Neural cell (in vitro differentiated cells): Measurements from ENCODE around the gene ASTL. TPM values are rescaled to one million over a fixed set of nuclear protein-coding genes. Genes with fewer than 3 reads are reported as not detected.

ENCODE experiments used
- H2AFZ ChIP-seq: fragments of 200-600, 300-800 bp; sonication (generic), shearing (Covaris generic); 2 replicates; pipeline ENCODE4 v1.6.0; 2014; ENCODE audit warnings: low read depth, mild to moderate bottlenecking, antibody characterized with exemption, low read length, moderate library complexity
- H3F3A ChIP-seq: fragments of 200-600 bp; shearing (Covaris generic); 2 replicates; pipeline ENCODE4 v1.6.1; 2016; ENCODE audit warnings: mild to moderate bottlenecking, moderate library complexity, mixed read lengths, antibody characterized with exemption, low read length; ENCODE audit not compliant: insufficient read depth, poor library complexity, severe bottlenecking
- H3K27ac ChIP-seq: fragments of 200-600, 300-800 bp; sonication (generic), shearing (Covaris generic); 2 replicates; pipeline ENCODE4 v1.5.1; 2014; ENCODE audit warnings: mild to moderate bottlenecking, low read length, moderate library complexity
- H3K27me3 ChIP-seq: fragments of 300-800, 200-600 bp; sonication (generic), shearing (Covaris generic); 2 replicates; pipeline ENCODE4 v1.6.0; 2014; ENCODE audit warnings: mild to moderate bottlenecking, low read depth, low read length, moderate library complexity; ENCODE audit not compliant: insufficient read depth
- H3K36me3 ChIP-seq: fragments of 300-800, 200-600 bp; sonication (generic), shearing (Covaris generic); 2 replicates; pipeline ENCODE4 v1.5.1; 2014; ENCODE audit warnings: mild to moderate bottlenecking, antibody characterized with exemption, low read length, moderate library complexity; ENCODE audit not compliant: insufficient read depth
- H3K4me2 ChIP-seq: fragments of 300-800, 200-600 bp; sonication (generic), shearing (Covaris generic); 2 replicates; pipeline ENCODE4 v1.6.0; 2014; ENCODE audit warnings: mild to moderate bottlenecking, low read length
- H3K4me3 ChIP-seq: fragments of 300-800, 200-600 bp; sonication (generic), shearing (Covaris generic); 2 replicates; pipeline ENCODE4 v1.5.1; 2014; ENCODE audit warnings: mild to moderate bottlenecking, low read length, moderate library complexity
- H3K79me2 ChIP-seq: fragments of 200-600 bp; shearing (Covaris generic); replicated peaks from 2 replicates; pipeline ENCODE4 v1.6.0; 2014; ENCODE audit warnings: mild to moderate bottlenecking, low read length, moderate library complexity; ENCODE audit not compliant: insufficient read depth
- H3K9ac ChIP-seq: fragments of 300-800, 200-600 bp; sonication (generic), shearing (Covaris generic); 2 replicates; pipeline ENCODE4 v1.6.1; 2016; ENCODE audit warnings: mild to moderate bottlenecking, low read length, mixed read lengths
- H3K9me2 ChIP-seq: fragments of 200-600 bp; shearing (Covaris generic); 2 replicates; pipeline ENCODE4 v1.6.1; 2016; ENCODE audit warnings: mild to moderate bottlenecking, low read length, mixed read lengths; ENCODE audit not compliant: insufficient read depth
- H3K9me3 ChIP-seq: fragments of 200-600, 300-800 bp; sonication (generic), shearing (Covaris generic); 2 replicates; pipeline ENCODE4 v1.6.1; 2016; ENCODE audit warnings: mild to moderate bottlenecking, mixed run types, low read length, moderate library complexity, mixed read lengths
- H4K20me1 ChIP-seq: fragments of 200-600 bp; shearing (Covaris generic); 2 replicates; pipeline ENCODE4 v1.6.1; 2016; ENCODE audit warnings: mild to moderate bottlenecking, mixed run types; ENCODE audit not compliant: insufficient read depth
- EP300 ChIP-seq: fragments of 450-650 bp; conservative IDR thresholded peaks from 2 replicates; pipeline ENCODE4 v1.6.1; 2014; ENCODE audit warnings: antibody characterized with exemption, mild to moderate bottlenecking, moderate library complexity; ENCODE audit not compliant: poor library complexity, severe bottlenecking
- EZH2 ChIP-seq: fragments of 200-600, 300-800 bp; shearing (Covaris generic), sonication (generic); IDR thresholded peaks from 2 replicates; pipeline ENCODE4 v1.6.1; 2014; ENCODE audit warnings: antibody characterized with exemption, low read length, borderline replicate concordance, mild to moderate bottlenecking; ENCODE audit not compliant: insufficient read depth, poor library complexity, severe bottlenecking
- MXI1 ChIP-seq: fragments of 450-650 bp; conservative IDR thresholded peaks from 2 replicates; pipeline ENCODE4 v1.6.1; 2014; ENCODE audit warnings: antibody characterized with exemption, mild to moderate bottlenecking; ENCODE audit not compliant: poor library complexity, severe bottlenecking
- POLR2AphosphoS5 ChIP-seq: IDR thresholded peaks from 2 replicates; pipeline ENCODE4 v1.6.1; 2012
- RAD21 ChIP-seq: fragments of 450-650 bp; conservative IDR thresholded peaks from 2 replicates; pipeline ENCODE4 v1.6.1; 2014; ENCODE audit warnings: antibody characterized with exemption, mild to moderate bottlenecking, moderate library complexity
- SMC3 ChIP-seq: fragments of 450-650 bp; conservative IDR thresholded peaks from 2 replicates; pipeline ENCODE4 v1.6.1; 2014; ENCODE audit warnings: antibody characterized with exemption, mild to moderate bottlenecking, moderate library complexity; ENCODE audit not compliant: poor library complexity
- TAF1 ChIP-seq: IDR thresholded peaks from 2 replicates; pipeline ENCODE4 v1.6.1; 2012; ENCODE audit warnings: low read depth
- polyA plus RNA-seq: library from polyadenylated mRNA; depleted of rRNA; stranded (reverse); fragments of >200 nt; gene quantifications from 2 replicates; pipeline ENCODE4 v1.2.3, GENCODE V29; 2014
- TF ChIP-seq, protein P1 (sequence below): IDR thresholded peaks from 2 replicates; pipeline ENCODE4 v1.6.1; 2012; ENCODE audit warnings: borderline replicate concordance
- TF ChIP-seq, protein P2 (sequence below): fragments of 450-650 bp; IDR thresholded peaks from 2 replicates; pipeline ENCODE4 v1.5.1; 2014; ENCODE audit warnings: antibody characterized with exemption, mild to moderate bottlenecking, moderate library complexity; ENCODE audit not compliant: poor library complexity, severe bottlenecking

ASTL gene
- polyA plus RNA-seq, 1 donor from 2014 or later = not detected

DNA sequence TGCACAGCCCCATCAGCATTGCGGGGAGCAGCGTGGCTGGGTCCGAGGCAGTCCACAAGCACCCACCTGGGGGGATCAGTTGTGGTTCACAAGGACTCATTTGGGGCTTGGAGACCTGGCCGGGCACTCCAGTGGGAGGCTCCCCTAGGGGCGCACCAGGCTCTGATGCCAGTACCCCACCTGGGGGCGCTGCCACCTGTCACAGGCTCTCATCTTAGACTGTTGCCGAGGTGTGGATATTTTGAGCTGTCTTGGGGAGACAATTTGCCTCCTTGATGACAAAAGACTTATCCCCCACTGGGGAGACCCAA, 25.0 kb downstream of the ASTL start:
- no peaks in the 10 kb centered on the region for H3F3A ChIP-seq
- peaks cover 25% of the 10 kb centered on the region for H3K27me3 ChIP-seq
- H3K9me2 ChIP-seq = no peaks in the 10 kb centered on the region
- H3K79me2 ChIP-seq = no peaks in the 10 kb centered on the region
- H3K9ac ChIP-seq = no peak overlapping the region
- no peaks in the 10 kb centered on the region for H4K20me1 ChIP-seq
- H3K27ac ChIP-seq = no peak overlapping the region
- TF ChIP-seq POLR2AphosphoS5 (no peak), TAF1 (no peak), EZH2 (no peak), RAD21 (no peak), EP300 (no peak), MXI1 (no peak), SMC3 (no peak)
- TF ChIP-seq, protein P1, sequence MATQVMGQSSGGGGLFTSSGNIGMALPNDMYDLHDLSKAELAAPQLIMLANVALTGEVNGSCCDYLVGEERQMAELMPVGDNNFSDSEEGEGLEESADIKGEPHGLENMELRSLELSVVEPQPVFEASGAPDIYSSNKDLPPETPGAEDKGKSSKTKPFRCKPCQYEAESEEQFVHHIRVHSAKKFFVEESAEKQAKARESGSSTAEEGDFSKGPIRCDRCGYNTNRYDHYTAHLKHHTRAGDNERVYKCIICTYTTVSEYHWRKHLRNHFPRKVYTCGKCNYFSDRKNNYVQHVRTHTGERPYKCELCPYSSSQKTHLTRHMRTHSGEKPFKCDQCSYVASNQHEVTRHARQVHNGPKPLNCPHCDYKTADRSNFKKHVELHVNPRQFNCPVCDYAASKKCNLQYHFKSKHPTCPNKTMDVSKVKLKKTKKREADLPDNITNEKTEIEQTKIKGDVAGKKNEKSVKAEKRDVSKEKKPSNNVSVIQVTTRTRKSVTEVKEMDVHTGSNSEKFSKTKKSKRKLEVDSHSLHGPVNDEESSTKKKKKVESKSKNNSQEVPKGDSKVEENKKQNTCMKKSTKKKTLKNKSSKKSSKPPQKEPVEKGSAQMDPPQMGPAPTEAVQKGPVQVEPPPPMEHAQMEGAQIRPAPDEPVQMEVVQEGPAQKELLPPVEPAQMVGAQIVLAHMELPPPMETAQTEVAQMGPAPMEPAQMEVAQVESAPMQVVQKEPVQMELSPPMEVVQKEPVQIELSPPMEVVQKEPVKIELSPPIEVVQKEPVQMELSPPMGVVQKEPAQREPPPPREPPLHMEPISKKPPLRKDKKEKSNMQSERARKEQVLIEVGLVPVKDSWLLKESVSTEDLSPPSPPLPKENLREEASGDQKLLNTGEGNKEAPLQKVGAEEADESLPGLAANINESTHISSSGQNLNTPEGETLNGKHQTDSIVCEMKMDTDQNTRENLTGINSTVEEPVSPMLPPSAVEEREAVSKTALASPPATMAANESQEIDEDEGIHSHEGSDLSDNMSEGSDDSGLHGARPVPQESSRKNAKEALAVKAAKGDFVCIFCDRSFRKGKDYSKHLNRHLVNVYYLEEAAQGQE = no peak
- TF ChIP-seq, protein P2, sequence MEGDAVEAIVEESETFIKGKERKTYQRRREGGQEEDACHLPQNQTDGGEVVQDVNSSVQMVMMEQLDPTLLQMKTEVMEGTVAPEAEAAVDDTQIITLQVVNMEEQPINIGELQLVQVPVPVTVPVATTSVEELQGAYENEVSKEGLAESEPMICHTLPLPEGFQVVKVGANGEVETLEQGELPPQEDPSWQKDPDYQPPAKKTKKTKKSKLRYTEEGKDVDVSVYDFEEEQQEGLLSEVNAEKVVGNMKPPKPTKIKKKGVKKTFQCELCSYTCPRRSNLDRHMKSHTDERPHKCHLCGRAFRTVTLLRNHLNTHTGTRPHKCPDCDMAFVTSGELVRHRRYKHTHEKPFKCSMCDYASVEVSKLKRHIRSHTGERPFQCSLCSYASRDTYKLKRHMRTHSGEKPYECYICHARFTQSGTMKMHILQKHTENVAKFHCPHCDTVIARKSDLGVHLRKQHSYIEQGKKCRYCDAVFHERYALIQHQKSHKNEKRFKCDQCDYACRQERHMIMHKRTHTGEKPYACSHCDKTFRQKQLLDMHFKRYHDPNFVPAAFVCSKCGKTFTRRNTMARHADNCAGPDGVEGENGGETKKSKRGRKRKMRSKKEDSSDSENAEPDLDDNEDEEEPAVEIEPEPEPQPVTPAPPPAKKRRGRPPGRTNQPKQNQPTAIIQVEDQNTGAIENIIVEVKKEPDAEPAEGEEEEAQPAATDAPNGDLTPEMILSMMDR = no peak
- H3K9me3 ChIP-seq = peaks cover 9% of the 10 kb centered on the region
- no peaks in the 10 kb centered on the region for H3K36me3 ChIP-seq
- H3K4me2 ChIP-seq = no peak overlapping the region
- H3K4me3 ChIP-seq = no peak overlapping the region
- no peak overlapping the region for H2AFZ ChIP-seq

DNA sequence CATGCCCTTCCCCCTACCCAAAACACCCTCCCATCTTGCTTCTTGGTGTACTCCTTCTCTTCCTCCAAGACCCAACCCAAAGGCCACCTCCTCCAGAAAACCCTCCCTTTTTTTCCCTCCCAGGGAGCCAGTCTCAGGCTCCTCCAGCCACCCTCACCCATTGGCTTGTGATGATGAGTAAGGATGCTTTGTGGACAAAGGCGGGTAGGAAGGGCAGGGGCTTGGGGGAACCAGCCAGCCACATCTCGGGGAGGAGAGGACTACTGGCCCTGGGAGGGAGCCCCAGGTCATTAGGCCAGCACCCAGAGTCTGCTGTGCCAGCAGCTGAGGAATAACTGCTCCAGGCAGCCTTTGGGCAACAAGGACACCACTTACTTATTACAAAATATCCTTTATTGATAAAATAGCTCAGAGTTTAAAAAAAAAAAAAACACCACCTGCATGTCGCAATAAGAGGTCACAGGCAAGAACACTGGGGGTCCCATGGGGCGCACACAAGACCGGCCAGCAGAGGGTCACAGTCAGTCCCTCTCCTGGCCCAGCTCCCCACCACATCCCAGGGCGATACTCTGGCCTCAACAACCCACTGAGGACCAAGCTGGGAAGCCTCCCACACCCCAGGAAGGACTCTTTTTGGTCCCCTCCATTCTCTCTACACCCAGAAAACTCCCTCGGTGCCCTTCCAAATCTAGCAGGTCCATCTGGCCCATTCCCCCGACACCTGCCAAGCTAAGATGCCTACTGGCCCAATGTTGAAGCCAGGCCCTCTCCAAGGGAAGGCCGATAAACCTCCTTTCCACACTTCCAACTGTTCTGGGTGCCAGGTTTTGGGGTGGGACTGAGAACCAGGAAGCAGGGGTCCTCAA, 25.6 kb downstream of the ASTL start:
- Histone ChIP-seq H3K9me2 (no peaks in the 10 kb centered on the region), H3K79me2 (no peaks in the 10 kb centered on the region), H3K27me3 (peaks cover 19% of the 10 kb centered on the region), H3K4me2 (no peak overlapping the region), H2AFZ (no peak overlapping the region), H3K36me3 (no peaks in the 10 kb centered on the region), H4K20me1 (no peaks in the 10 kb centered on the region), H3K9ac (no peak overlapping the region), H3K9me3 (peaks cover 9% of the 10 kb centered on the region), H3K4me3 (no peak overlapping the region), H3F3A (no peaks in the 10 kb centered on the region), H3K27ac (no peak overlapping the region)
- no peak for TF ChIP-seq EP300
- TF ChIP-seq, protein P1 = no peak
- TF ChIP-seq, protein P2 = no peak
- no peak for TF ChIP-seq SMC3
- TF ChIP-seq POLR2AphosphoS5 = no peak
- TF ChIP-seq MXI1 = no peak
- no peak for TF ChIP-seq RAD21
- no peak for TF ChIP-seq TAF1
- no peak for TF ChIP-seq EZH2
